ENCODE data around the gene LRRC26.
"Not testable (repeated sequence)": the region's sequence is repeated elsewhere in the genome, so short reads cannot be mapped to it uniquely, and the experiment has no call there.

The LRRC26 gene

GRCh38 chr9:137121927-137122795, 47.7 kb downstream of the LRRC26 start:
- not testable (repeated sequence) for DNase-seq (ENCODE audit: insufficient read length, low spot score); FAIRE-seq
